ENCODE data around the gene UQCRQ.

GRCh38 chr5:132825033-132825833, 41.2 kb upstream of the UQCRQ start:
- TF ChIP-seq CTCF (IDR thresholded peaks at IDR 0.05; ENCODE audit: low read depth, low read length) (no peak), EZH2phosphoT487 (IDR thresholded peaks at IDR 0.05; ENCODE audit: low read depth) (no peak)

All from OCI-LY3 (cell line).